Measurements from ENCODE around the gene SLC10A3. TPM values are rescaled to one million over a fixed set of nuclear protein-coding genes. Genes with fewer than 3 reads are reported as not detected.

The SLC10A3 gene
- total RNA-seq, result 11.1 TPM
- long read RNA-seq, transcript SLC10A3-201 (2 exons, 2,161 nt), result major isoform, 74 of 82 reads
- long read RNA-seq, partial matches to known transcripts, result 4 of 82 reads
- long read RNA-seq, other reads (novel, unspliced or antisense), result 3 of 82 reads

GRCh38 chrX:154490414-154491083 lies at the start of gene SLC10A3:
Gene SLC10A3 (minus strand): TSS chrX:154490629. CDS start chrX:154488940, 1,689 bp downstream.
- ATAC-seq (ENCODE audit: poor library complexity), result peak; percentile 90
- intact Hi-C loops (cut with DNase I), result no loop called here

GRCh38 chrX:154539077-154539476 lies 48.6 kb upstream of the SLC10A3 start:
- DNase-seq, result no peak
- intact Hi-C loops (cut with DNase I), result no loop called here
- no peak for ATAC-seq (ENCODE audit: poor library complexity)

More at GRCh38 chrX:154490414-154491083, at the start of gene SLC10A3:
- peak; percentile 95 for DNase-seq

- no peak for ATAC-seq (ENCODE audit: poor library complexity)
- DNase-seq, result no peak
- intact Hi-C loops (cut with DNase I), result no loop called here
Measured at GRCh38 chrX:154535892-154536291, 45.5 kb upstream of the SLC10A3 start.

GRCh38 chrX:154534526-154535322 lies 44.3 kb upstream of the SLC10A3 start:
- ATAC-seq (ENCODE audit: poor library complexity) (peak; percentile 96), DNase-seq (peak; percentile 91)
- intact Hi-C loops (cut with DNase I), result loop anchor here (5.0 kb wide), 1 partner anchor 217 kb away; no protein-coding TSS in a partner anchor

- DNase-seq (no peak), ATAC-seq (ENCODE audit: poor library complexity) (no peak)
- intact Hi-C loops (cut with DNase I), result loop anchor here (5.0 kb wide), 1 partner anchor 215 kb away; no protein-coding TSS in a partner anchor
Measured at GRCh38 chrX:154532690-154533089, 42.3 kb upstream of the SLC10A3 start.

- DNase-seq, result no peak
- intact Hi-C loops (cut with DNase I), result loop anchor here (5.0 kb wide), 1 partner anchor 214 kb away; no protein-coding TSS in a partner anchor
- ATAC-seq (ENCODE audit: poor library complexity), result no peak
Measured at GRCh38 chrX:154531626-154532025, 41.2 kb upstream of the SLC10A3 start.

- ATAC-seq (ENCODE audit: poor library complexity), result no peak
- DNase-seq, result no peak
- intact Hi-C loops (cut with DNase I), result loop anchor here (5.0 kb wide), 1 partner anchor 213 kb away; no protein-coding TSS in a partner anchor
Measured at GRCh38 chrX:154530286-154530685, 39.9 kb upstream of the SLC10A3 start.

- intact Hi-C loops (cut with DNase I), result no loop called here
- ATAC-seq (ENCODE audit: poor library complexity), result no peak
Measured at GRCh38 chrX:154529206-154529612, 38.8 kb upstream of the SLC10A3 start.

GRCh38 chrX:154526901-154527675 lies 36.7 kb upstream of the SLC10A3 start:
- intact Hi-C loops (cut with DNase I), result no loop called here
- peak; percentile 93 for ATAC-seq (ENCODE audit: poor library complexity)
- DNase-seq, result peak; percentile 86

More at GRCh38 chrX:154529206-154529612, 38.8 kb upstream of the SLC10A3 start:
- no peak for DNase-seq

- intact Hi-C loops (cut with DNase I), result no loop called here
- DNase-seq (no peak), ATAC-seq (ENCODE audit: poor library complexity) (no peak)
Measured at GRCh38 chrX:154525606-154526490, 35.4 kb upstream of the SLC10A3 start.

- ATAC-seq (ENCODE audit: poor library complexity) (no peak), DNase-seq (no peak)
- intact Hi-C loops (cut with DNase I), result no loop called here
Measured at GRCh38 chrX:154519389-154519788, 29.0 kb upstream of the SLC10A3 start.

GRCh38 chrX:154517101-154517781 lies 26.8 kb upstream of the SLC10A3 start:
- DNase-seq (no peak), ATAC-seq (ENCODE audit: poor library complexity) (peak; percentile 1)
- intact Hi-C loops (cut with DNase I), result no loop called here

GRCh38 chrX:154516656-154517100 lies 26.2 kb upstream of the SLC10A3 start:
- ATAC-seq (ENCODE audit: poor library complexity) (peak; percentile 66), DNase-seq (no peak)
- intact Hi-C loops (cut with DNase I), result no loop called here

- ATAC-seq (ENCODE audit: poor library complexity) (peak; percentile 96), DNase-seq (peak; percentile 95)
- intact Hi-C loops (cut with DNase I), result no loop called here
Measured at GRCh38 chrX:154515966-154516655, 25.7 kb upstream of the SLC10A3 start, which contains the start of gene FAM3A. Gene FAM3A (minus strand): TSS chrX:154516232. CDS start chrX:154515772, 460 bp downstream.

GRCh38 chrX:154515090-154515965 lies 24.9 kb upstream of the SLC10A3 start:
- intact Hi-C loops (cut with DNase I), result no loop called here
- ATAC-seq (ENCODE audit: poor library complexity) (peak; percentile 6), DNase-seq (peak; percentile 63)

- ATAC-seq (ENCODE audit: poor library complexity) (no peak), DNase-seq (no peak)
- intact Hi-C loops (cut with DNase I), result no loop called here
Measured at GRCh38 chrX:154513716-154514115, 23.3 kb upstream of the SLC10A3 start.
